ENCODE measurements around the gene MGLL.

The MGLL gene

GRCh38 chr3:127741246-127741645, 81.1 kb downstream of the MGLL start:
- Histone ChIP-seq H3K27me3 (ENCODE audit: insufficient read depth, poor library complexity, severe bottlenecking) (no peaks in the 10 kb centered on the region), H3K4me3 (replicated peaks; ENCODE audit: insufficient read depth, low read length) (no peak overlapping the region), H3K27ac (replicated peaks) (no peak overlapping the region)
- no peak for DNase-seq (ENCODE audit: low read depth in 1 of 2, low spot score in 1 of 2)
- TF ChIP-seq SPI1 (IDR thresholded peaks at IDR 0.05; ENCODE audit: borderline replicate concordance, low read depth) (no peak), GABPA (IDR thresholded peaks at IDR 0.05; ENCODE audit: low read depth) (no peak), POLR2AphosphoS5 (IDR thresholded peaks at IDR 0.05; ENCODE audit: low read depth) (no peak), REST (IDR thresholded peaks at IDR 0.05; ENCODE audit: insufficient replicate concordance, low read depth) (no peak), CTCF (IDR thresholded peaks at IDR 0.05; ENCODE audit: insufficient read depth, low read length) (no peak)

- Histone ChIP-seq H3K27ac (replicated peaks) (no peak overlapping the region), H3K4me3 (replicated peaks; ENCODE audit: insufficient read depth, low read length) (no peak overlapping the region), H3K27me3 (ENCODE audit: insufficient read depth, poor library complexity, severe bottlenecking) (no peaks in the 10 kb centered on the region)
- no peak for DNase-seq (ENCODE audit: low read depth in 1 of 2, low spot score in 1 of 2)
- TF ChIP-seq GABPA (IDR thresholded peaks at IDR 0.05; ENCODE audit: low read depth) (no peak), SPI1 (IDR thresholded peaks at IDR 0.05; ENCODE audit: borderline replicate concordance, low read depth) (no peak), REST (IDR thresholded peaks at IDR 0.05; ENCODE audit: insufficient replicate concordance, low read depth) (no peak), CTCF (IDR thresholded peaks at IDR 0.05; ENCODE audit: insufficient read depth, low read length) (no peak), POLR2AphosphoS5 (IDR thresholded peaks at IDR 0.05; ENCODE audit: low read depth) (no peak)
Observed at GRCh38 chr3:127740136-127740915, 82.0 kb downstream of the MGLL start.

GRCh38 chr3:127739347-127740135, 82.8 kb downstream of the MGLL start:
- Histone ChIP-seq H3K27me3 (ENCODE audit: insufficient read depth, poor library complexity, severe bottlenecking) (no peaks in the 10 kb centered on the region), H3K27ac (replicated peaks) (no peak overlapping the region), H3K4me3 (replicated peaks; ENCODE audit: insufficient read depth, low read length) (no peak overlapping the region)
- TF ChIP-seq GABPA (IDR thresholded peaks at IDR 0.05; ENCODE audit: low read depth) (no peak), SPI1 (IDR thresholded peaks at IDR 0.05; ENCODE audit: borderline replicate concordance, low read depth) (no peak), POLR2AphosphoS5 (IDR thresholded peaks at IDR 0.05; ENCODE audit: low read depth) (no peak), REST (IDR thresholded peaks at IDR 0.05; ENCODE audit: insufficient replicate concordance, low read depth) (no peak), CTCF (IDR thresholded peaks at IDR 0.05; ENCODE audit: insufficient read depth, low read length) (no peak)
- no peak for DNase-seq (ENCODE audit: low read depth in 1 of 2, low spot score in 1 of 2)

Measured in HL-60 (cell line).